Germinal center (tissue), 1 donor: ENCODE data around the gene XYLT1.
"Not testable (repeated sequence)": the region's sequence is repeated elsewhere in the genome, so short reads cannot be mapped to it uniquely, and the experiment has no call there.

Experiments
- DNase-seq: peaks from one replicate; pipeline ENCODE4 v3.0.0; 2012; ENCODE audit warnings: mixed read lengths, low spot score

Gene XYLT1

DNA sequence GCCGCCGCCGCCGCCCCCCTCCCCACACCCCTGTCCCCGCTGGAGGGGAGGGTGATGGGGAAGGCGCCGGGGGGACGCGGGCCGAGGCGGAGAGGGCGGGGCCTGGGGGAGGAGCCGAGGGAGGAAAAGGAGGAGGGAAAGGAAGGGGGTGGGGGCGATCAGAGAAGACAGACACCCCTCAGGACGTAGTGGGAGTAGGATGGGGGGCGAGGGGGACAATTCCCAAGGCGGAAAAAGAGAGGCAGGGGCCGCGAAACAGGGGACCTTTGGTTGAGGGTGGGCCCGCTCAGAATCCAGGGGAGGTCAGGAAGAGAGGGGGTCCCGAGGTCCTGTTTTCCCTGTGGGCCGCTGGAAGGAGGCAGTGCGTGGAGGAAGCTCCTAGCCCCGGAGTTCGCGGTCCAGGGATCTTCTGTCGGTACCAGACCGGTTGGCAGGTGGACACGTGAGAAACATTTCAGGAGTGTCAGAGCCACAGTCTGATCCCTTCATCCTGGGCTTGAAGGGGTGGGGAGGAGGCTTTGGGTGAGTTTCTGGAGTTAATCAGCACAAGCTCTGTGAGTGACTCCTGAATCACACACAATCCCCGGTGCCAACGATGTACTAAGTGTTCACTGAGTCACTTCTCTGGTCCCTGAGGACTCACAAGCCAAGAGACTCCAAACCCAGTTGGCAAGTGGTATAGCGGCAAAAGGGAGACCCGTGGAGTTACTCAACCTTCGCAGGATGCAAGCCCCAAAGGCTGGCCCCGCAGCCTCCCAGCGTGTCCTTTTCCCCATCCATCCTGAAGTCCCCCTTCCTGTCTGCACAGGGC, at the start of gene XYLT1:
TSS of gene XYLT1 (minus strand) at position 53 of the 811 bp plus-strand sequence. CDS start 164 bp downstream, outside the sequence.
- peak; percentile 66 for DNase-seq

DNA sequence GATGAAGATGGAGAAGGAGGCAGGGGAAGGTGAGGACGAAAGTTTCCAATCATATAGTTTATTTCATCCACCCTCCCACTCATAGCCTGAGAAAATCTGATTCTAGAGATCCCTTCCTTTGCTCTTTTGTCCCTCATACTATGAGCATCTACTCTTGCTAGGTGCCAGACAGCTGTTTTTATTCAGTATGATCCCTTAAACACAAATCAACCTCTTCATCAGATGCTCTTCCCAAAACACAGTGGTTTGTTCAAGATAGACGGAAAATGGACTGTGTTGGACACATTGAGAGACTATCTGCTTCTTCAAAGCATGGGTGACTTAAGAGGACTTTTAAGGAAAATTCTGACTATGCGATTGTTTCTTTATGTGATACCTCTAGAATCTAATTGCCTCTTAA, 49.4 kb upstream of the XYLT1 start:
- DNase-seq, result no peak

DNA sequence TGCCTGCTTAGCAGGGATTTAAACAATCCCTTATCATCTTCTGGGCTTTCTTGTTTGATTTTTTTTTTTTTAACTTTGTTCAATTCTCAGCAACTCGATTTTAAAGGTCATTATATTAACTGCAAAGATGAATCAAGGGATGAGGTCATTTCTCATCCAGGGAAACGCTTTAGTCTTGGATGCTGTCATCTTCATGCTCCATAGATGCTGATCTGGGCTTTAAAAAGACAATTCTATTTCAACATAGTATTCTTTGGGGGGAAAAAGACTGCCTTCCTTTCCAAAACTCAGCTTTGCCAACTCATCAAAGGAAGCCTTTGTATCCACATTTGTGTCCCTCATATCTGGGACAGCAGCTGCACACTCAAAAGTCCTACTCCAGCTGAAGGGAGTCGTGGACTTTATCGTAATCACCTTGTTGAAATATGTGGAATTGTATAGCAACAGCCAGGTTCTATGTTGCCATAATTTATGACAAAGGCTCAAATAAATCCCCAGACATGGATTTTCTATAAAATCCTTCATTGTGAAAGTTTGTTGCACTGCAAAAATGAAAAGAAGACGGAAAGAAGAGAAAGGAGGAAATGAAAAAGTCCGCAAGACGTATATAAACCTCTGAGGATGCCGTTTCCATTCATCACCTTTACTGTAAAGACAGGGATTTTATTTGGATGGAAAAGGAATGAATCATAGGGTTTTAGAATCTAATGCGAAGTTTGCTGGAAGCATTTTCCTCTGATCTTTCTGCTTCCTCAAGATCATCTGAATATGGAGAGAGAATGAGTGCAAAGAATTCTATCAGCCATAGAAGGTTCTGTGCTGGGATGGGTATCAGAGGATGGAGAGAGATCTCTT, 48.6 kb upstream of the XYLT1 start:
- no peak for DNase-seq

GRCh38 chr16:17518441-17518840, 47.7 kb upstream of the XYLT1 start:
- no peak for DNase-seq

- no peak for DNase-seq
Observed at GRCh38 chr16:17515421-17516210, 44.9 kb upstream of the XYLT1 start.

- no peak for DNase-seq
Observed at GRCh38 chr16:17512636-17513220, 42.0 kb upstream of the XYLT1 start.

GRCh38 chr16:17511340-17511739, 40.6 kb upstream of the XYLT1 start:
- DNase-seq, result no peak

- DNase-seq, result no peak
Observed at GRCh38 chr16:17510567-17510966, 39.8 kb upstream of the XYLT1 start.

DNA sequence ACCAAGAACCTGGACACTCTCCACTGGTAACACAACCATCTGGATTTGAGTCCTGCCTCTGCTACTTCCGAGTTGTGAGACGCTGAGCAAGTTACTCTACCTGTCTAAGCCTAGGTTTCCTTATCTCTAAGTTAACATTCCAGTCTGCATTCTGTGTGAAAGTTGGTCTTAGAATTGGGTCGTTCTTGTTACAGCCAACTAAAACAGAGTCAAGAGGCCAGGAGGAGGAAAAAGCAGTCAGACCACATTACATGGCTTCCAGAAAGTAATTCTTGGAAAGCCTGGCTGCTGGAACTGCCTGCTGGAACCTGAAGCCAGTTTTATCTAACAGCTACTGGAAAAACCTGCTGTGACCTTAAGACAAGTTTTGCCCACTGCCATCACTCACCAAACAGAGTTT, 38.4 kb upstream of the XYLT1 start:
- DNase-seq, result no peak

GRCh38 chr16:17508303-17508702, 37.5 kb upstream of the XYLT1 start:
- no peak for DNase-seq

DNA sequence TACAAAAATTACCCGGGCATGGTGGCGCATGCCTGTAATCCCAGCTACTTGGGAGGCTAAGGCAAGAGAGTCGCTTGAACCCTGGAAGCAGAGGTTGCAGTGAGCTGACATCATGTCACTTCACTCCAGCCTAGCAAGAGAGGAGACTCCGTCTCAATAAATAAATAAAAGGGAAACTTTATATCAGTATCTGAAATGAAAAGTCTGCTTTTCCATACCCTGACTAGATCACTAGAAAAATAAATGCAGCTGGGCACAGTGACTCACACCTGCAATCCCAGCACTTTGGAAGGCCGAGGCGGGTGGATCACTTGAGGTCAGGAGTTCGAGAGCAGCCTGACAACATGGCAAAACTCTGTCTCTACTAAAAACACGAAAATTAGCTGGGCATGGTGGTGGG, 36.8 kb upstream of the XYLT1 start:
- not testable (repeated sequence) for DNase-seq

DNA sequence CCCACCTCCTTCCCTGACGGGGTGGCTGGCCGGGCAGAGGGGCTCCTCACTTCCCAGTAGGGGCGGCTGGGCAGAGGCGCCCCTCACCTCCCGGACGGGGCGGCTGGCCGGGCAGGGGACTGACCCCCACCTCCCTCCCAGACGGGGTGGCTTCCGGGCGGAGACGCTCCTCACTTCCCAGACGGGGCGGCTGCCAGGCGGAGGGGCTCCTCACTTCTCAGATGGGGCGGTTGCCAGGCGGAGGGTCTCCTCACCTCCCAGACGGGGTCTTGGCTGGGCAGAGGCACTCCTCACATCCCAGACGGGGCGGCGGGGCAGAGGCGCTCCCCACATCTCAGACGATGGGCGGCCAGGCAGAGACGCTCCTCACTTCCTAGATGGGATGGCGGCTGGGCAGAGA, 35.1 kb upstream of the XYLT1 start:
- DNase-seq, result not testable (repeated sequence)

DNA sequence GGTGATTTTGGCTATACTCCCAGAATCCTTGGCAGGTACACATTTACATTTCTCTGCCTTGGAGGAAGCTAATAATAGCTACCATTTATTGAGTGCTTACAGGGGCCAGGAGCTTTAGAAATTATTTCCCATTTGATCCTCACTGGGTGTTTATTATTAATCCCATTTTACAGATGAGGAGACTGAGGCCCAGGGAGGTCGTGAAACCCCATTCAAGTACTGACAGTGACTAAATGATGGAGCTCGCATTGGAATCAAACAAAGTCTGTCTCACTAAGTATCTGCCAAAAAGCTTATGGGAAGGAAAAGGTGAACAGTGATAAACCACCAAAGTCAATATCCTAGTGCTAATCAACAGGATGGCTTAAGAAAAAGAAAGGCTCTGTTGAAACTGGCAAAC, 33.3 kb upstream of the XYLT1 start:
- no peak for DNase-seq

GRCh38 chr16:17503331-17503730, 32.6 kb upstream of the XYLT1 start:
- DNase-seq, result no peak

GRCh38 chr16:17501321-17501720, 30.6 kb upstream of the XYLT1 start:
- DNase-seq, result no peak

- no peak for DNase-seq
Observed at GRCh38 chr16:17499223-17499902, 28.6 kb upstream of the XYLT1 start.

- DNase-seq, result no peak
Observed at GRCh38 chr16:17497648-17498047, 26.9 kb upstream of the XYLT1 start.

DNA sequence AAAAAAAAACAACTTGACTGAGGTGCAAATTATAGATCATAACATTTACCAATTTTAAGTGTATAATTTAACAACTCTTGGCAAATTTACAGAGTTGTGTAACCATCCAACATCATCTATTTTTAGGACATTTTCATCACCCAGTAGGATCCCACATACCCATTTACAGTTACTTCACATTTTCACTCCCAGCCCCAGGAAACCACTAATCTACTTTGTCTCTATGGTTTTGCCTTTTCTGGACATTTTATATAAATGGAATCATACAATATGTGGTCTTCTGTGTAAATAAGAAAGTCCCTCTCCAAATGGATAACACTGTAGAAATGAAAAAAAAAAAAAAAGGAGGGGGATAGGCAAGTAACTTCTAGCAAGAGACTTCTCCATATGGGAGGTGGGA, 26.1 kb upstream of the XYLT1 start:
- DNase-seq, result no peak

- no peak for DNase-seq
Observed at GRCh38 chr16:17493012-17493411, 22.3 kb upstream of the XYLT1 start.

DNA sequence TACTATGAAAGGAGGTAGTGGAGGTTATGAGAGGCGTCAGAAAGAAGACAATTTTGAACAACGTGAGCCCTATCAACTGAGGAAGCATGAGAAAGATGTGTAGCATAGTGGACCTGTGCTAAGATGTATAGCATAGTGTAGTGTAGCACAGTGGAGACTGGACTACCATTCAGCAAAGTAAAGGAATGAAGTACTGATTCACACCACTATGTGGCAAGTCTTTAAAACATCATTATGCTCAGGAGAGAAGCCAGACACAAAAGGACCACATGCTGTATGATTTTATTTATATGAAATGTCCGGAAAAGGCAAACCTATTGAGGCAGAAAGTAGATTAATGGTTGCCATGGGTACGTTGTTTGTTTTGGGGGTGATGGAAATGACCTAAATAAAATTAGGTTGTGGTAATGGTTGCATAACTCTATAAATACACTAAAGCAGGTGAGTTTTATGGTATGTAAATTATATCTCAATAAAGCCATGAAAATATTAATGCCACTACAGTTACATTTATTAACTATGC, 20.4 kb upstream of the XYLT1 start:
- DNase-seq, result peak; percentile 41

GRCh38 chr16:17488506-17488905, 17.7 kb upstream of the XYLT1 start:
- DNase-seq, result no peak
